ENCODE data around the gene GABPA. TPM values are rescaled to one million over a fixed set of nuclear protein-coding genes. Genes with fewer than 3 reads are reported as not detected.

GABPA gene
- total and polyA plus RNA-seq, 9 of the 15 experiments (the other 6 are each of a cell fraction or from before 2014, with no cell fraction given): 8.9 to 35.7 (median 22.8) TPM

DNA sequence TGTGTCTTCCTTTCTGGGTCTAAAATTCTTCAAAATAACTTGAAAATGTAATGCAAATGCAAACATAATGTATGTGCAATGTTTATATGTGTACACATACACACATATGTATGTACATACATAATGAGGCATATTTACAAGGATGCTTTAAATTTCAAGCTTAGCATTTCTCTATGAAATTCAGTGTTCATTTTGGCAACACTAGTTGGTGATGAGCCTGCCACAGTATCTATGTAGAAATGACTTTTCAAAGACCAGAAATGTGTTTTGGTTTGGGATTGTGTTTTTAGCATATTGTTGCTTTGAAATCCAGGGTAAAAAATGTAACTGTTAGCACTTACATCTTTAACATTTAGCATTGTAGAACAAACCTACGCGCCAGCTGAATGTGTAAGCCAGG lies 10.1 kb downstream of the GABPA start:
- POLR2A ChIA-PET: interaction anchor here (1.6 kb wide), 1 partner anchor 9 kb away, joined by 13 read pairs; the partner anchor contains the start of genes ATP5PF and GABPA
- intact Hi-C loops (cut with micrococcal nuclease) (no loop called here), in situ Hi-C loops (cut with MboI) (no loop called here)
- Histone ChIP-seq H3K27me3 (ENCODE audit: control insufficient read depth in 2 of 2, insufficient read depth in 2 of 2, low read length in 2 of 2) (no peaks in the 10 kb centered on the region; a peak in 1 of 5 replicates), H4K20me1 (replicated peaks; ENCODE audit: control insufficient read depth, insufficient read depth, low read length) (no peaks in the 10 kb centered on the region), H3K9ac (ENCODE audit: insufficient read depth in 1 of 2, low read depth in 2 of 2, low read length in 2 of 2) (no peak overlapping the region), H3K4me2 (ENCODE audit: insufficient read depth, low read length) (no peak overlapping the region), H2AFZ (ENCODE audit: low read depth, low read length) (no peak overlapping the region), H3K79me2 (ENCODE audit: control insufficient read depth, insufficient read depth, low read length) (0 out of 3 replicates have a peak, but pooled peaks cover 4% of the 10 kb centered on the region), H3K36me3 (ENCODE audit: control insufficient read depth, insufficient read depth, low read length) (peaks cover 33% of the 10 kb centered on the region; the same call in 2 of the 3 replicates), H3K9me3 (replicated peaks; ENCODE audit: control insufficient read depth, insufficient read depth, low read depth, low read length) (no peaks in the 10 kb centered on the region), H3K9me1 (ENCODE audit: control insufficient read depth, insufficient read depth, low read length) (no peaks in the 10 kb centered on the region), H3K4me1 (replicated peaks in 1 of 2; ENCODE audit: control insufficient read depth in 2 of 2, insufficient read depth in 2 of 2, low read length in 2 of 2) (no peaks in the 10 kb centered on the region), H3K27ac (ENCODE audit: extremely low read depth, low read depth, low read length) (no peak overlapping the region), H3K4me3 (no peak overlapping the region)
- FAIRE-seq (no peak), DNase-seq (ENCODE audit: extremely low read depth in 1 of 4, low spot score in 3 of 4) (no peak), ATAC-seq (no peak)
- no TSS peak for BruUV-seq (replicated peaks)
- CTCF ChIA-PET (ENCODE audit: low intra/inter-chr PET ratio): no interaction called here
- 96% methylated on average over 2 of the region's 2 CpGs for WGBS (ENCODE audit: insufficient coverage, low coverage, missing lambda C conversion rate)
- no peak for TF ChIP-seq PHF21A (IDR thresholded peaks at IDR 0.05; ENCODE audit: borderline replicate concordance, low read depth)
- no peak for TF ChIP-seq HDGF (IDR thresholded peaks at IDR 0.05)
- no peak for TF ChIP-seq TRIM24 (IDR thresholded peaks at IDR 0.05)
- TF ChIP-seq, protein P1, sequence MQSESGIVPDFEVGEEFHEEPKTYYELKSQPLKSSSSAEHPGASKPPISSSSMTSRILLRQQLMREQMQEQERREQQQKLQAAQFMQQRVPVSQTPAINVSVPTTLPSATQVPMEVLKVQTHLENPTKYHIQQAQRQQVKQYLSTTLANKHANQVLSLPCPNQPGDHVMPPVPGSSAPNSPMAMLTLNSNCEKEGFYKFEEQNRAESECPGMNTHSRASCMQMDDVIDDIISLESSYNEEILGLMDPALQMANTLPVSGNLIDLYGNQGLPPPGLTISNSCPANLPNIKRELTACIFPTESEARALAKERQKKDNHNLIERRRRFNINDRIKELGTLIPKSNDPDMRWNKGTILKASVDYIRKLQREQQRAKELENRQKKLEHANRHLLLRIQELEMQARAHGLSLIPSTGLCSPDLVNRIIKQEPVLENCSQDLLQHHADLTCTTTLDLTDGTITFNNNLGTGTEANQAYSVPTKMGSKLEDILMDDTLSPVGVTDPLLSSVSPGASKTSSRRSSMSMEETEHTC (IDR thresholded peaks at IDR 0.05): no peak
- TF ChIP-seq RAD21 (CRISPR knock-in tag; conservative IDR thresholded peaks at IDR 0.05 in 1 of 2, IDR thresholded peaks at IDR 0.05 in 1 of 2): no peak
- no peak for TF ChIP-seq NR3C1 (CRISPR knock-in tag; IDR thresholded peaks at IDR 0.05)
- TF ChIP-seq, protein P2, sequence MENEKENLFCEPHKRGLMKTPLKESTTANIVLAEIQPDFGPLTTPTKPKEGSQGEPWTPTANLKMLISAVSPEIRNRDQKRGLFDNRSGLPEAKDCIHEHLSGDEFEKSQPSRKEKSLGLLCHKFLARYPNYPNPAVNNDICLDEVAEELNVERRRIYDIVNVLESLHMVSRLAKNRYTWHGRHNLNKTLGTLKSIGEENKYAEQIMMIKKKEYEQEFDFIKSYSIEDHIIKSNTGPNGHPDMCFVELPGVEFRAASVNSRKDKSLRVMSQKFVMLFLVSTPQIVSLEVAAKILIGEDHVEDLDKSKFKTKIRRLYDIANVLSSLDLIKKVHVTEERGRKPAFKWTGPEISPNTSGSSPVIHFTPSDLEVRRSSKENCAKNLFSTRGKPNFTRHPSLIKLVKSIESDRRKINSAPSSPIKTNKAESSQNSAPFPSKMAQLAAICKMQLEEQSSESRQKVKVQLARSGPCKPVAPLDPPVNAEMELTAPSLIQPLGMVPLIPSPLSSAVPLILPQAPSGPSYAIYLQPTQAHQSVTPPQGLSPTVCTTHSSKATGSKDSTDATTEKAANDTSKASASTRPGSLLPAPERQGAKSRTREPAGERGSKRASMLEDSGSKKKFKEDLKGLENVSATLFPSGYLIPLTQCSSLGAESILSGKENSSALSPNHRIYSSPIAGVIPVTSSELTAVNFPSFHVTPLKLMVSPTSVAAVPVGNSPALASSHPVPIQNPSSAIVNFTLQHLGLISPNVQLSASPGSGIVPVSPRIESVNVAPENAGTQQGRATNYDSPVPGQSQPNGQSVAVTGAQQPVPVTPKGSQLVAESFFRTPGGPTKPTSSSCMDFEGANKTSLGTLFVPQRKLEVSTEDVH (IDR thresholded peaks at IDR 0.05; ENCODE audit: low read depth, partially characterized antibody): no peak
- TF ChIP-seq POLR2B (IDR thresholded peaks at IDR 0.05; ENCODE audit: low read depth, partially characterized antibody): no peak
- TF ChIP-seq TAL1 (IDR thresholded peaks at IDR 0.05): no peak
- no peak for TF ChIP-seq SMAD3 (CRISPR knock-in tag; conservative IDR thresholded peaks at IDR 0.05)
